NCI-H1092 treated with DMSO at 0.1 percent for 48 hours (cell line): ENCODE measurements around the gene ARHGAP9.
"Not testable (repeated sequence)": the region's sequence is repeated elsewhere in the genome, so short reads cannot be mapped to it uniquely, and the experiment has no call there.

Source experiments
- DNase-seq: peaks from one replicate; lab custom pipeline; 2025; lab: John Stamatoyannopoulos, UW

The ARHGAP9 gene

GRCh38 chr12:57517187-57517586 is 37.5 kb upstream of the ARHGAP9 start:
- no peak for DNase-seq

GRCh38 chr12:57516617-57517153 is 37.0 kb upstream of the ARHGAP9 start:
- DNase-seq: no peak

DNA sequence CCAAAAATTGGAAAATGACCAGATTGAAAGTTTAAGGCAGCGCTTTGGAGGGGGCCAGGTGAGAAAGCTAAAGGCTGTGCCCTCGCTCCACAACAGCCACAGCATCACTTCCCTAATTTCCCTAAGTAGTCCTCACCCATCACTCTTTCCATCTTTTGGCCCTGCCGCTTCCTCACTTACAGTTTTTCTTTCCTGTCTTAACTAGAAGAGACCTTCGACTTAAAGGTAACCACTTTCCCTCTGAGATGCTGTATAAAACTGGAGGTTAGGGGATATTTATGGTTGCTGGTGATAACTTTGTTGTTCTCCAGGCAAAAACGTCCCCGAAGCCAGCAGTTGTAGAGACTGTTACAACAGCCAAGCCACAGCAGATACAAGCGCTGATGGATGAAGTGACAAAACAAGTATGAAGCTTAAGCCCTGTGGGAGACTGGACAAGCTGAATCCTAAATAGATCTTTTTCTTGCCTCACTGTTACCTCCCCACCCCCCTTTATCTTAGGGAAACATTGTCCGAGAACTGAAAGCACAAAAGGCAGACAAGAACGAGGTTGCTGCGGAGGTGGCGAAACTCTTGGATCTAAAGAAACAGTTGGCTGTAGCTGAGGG is 36.4 kb upstream of the ARHGAP9 start:
- no peak for DNase-seq

DNA sequence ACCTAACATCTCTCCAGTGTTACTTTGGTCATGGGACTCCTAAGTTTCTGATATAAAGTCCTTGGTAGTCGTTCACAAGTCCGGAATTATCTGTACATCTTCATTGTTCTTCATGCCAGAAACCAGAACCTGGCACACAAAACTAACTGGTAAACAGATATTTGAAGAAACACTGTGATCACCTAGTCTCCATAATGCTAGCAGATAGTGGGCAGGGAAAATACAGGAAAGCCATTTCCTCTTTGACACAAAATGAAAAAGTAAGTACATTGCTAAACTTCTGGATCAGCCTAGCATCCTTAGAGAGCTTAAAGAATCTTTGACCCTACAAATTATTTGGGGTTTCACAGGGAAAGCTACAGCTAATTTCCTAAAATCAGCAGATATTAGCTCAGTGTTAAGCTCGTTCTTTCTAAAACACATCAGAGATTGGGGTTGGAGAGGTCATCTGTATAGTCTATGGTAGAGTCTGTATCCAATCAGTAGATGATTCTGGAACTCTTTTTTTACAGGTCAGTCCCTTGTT is 35.8 kb upstream of the ARHGAP9 start:
- no peak for DNase-seq

GRCh38 chr12:57514720-57515407 is 35.2 kb upstream of the ARHGAP9 start:
- no peak for DNase-seq

DNA sequence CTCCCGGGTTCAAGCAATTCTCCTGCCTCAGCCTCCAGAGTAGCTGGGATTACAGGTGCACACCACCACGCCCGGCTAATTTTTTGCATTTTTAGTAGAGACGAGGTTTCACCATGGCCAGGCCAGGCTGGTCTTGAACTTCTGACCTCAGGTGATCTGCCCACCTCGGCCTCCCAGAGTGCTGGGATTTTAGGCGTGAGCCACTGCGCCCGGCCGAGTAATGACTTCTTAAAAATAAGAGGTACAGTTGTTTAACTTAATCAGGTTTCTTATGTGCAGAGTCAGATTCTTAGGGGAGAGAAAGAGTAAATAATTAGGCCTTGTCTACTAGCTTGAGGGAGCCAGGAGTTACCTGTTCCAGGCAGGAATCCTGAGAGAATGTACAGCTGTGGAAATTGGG is 34.6 kb upstream of the ARHGAP9 start:
- DNase-seq: not testable (repeated sequence)

DNA sequence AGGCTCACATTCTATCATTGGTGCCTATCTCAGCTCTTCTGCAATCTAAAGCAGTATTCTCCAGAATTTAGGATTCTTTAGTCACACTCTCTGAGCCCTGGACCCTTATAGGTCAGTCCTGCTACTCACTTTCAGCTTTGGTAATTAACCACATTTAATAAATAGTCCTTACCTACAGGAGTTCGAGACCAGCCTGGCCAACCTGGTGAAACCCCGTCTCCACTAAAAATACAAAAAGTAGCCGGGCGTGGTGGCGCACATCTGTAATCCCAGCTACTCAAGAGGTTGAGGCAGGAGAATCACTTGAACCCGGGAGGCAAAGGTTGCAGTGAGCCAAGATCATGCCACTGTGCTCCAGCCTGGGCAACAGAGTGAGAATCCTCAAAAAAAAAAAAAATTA is 34.0 kb upstream of the ARHGAP9 start:
- not testable (repeated sequence) for DNase-seq

DNA sequence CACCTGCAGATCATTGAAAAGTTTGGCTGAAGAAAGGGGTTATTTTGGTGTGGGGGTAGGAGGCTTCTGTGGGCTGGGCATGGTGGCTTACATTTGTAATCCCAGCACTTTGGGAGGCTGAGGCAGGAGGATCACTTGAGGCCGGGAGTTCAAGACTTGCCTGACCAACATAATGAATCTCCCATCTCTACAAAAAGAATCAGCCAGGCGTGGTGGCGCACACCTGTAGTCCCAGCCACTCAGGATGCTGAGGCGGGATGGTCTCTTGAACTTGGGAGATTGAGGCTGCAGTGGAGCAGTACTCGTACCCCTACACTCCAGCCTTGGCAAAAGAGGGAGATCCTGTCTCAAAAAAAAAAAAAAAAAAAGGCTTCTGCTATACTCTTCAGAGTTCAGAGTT is 33.6 kb upstream of the ARHGAP9 start:
- no peak for DNase-seq

- DNase-seq: no peak
Measured at GRCh38 chr12:57512665-57513064, 33.0 kb upstream of the ARHGAP9 start.

GRCh38 chr12:57511588-57512325 is 32.1 kb upstream of the ARHGAP9 start:
- no peak for DNase-seq

GRCh38 chr12:57511161-57511560 is 31.5 kb upstream of the ARHGAP9 start:
- DNase-seq: no peak

- DNase-seq: not testable (repeated sequence)
Measured at GRCh38 chr12:57507796-57508195, 28.1 kb upstream of the ARHGAP9 start.

- DNase-seq: not testable (repeated sequence)
Measured at GRCh38 chr12:57506541-57506940, 26.9 kb upstream of the ARHGAP9 start.

- DNase-seq: not testable (repeated sequence)
Measured at GRCh38 chr12:57502311-57502969, 22.8 kb upstream of the ARHGAP9 start.

- DNase-seq: no peak
Measured at GRCh38 chr12:57500213-57500612, 20.5 kb upstream of the ARHGAP9 start.

- no peak for DNase-seq
Measured at GRCh38 chr12:57498571-57498970, 18.9 kb upstream of the ARHGAP9 start.

DNA sequence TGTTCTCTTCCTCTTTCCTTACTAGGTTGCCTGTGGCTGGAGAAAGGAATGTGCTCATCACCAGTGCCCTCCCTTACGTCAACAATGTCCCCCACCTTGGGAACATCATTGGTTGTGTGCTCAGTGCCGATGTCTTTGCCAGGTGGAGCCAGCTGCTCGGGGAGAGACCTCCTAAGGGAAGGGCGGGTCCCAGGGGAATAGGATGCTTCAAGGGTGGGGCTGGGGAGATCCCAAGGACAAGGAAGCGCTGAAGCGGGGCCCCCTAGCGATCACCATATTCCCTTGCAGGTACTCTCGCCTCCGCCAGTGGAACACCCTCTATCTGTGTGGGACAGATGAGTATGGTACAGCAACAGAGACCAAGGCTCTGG is 18.5 kb upstream of the ARHGAP9 start:
- DNase-seq: no peak

DNA sequence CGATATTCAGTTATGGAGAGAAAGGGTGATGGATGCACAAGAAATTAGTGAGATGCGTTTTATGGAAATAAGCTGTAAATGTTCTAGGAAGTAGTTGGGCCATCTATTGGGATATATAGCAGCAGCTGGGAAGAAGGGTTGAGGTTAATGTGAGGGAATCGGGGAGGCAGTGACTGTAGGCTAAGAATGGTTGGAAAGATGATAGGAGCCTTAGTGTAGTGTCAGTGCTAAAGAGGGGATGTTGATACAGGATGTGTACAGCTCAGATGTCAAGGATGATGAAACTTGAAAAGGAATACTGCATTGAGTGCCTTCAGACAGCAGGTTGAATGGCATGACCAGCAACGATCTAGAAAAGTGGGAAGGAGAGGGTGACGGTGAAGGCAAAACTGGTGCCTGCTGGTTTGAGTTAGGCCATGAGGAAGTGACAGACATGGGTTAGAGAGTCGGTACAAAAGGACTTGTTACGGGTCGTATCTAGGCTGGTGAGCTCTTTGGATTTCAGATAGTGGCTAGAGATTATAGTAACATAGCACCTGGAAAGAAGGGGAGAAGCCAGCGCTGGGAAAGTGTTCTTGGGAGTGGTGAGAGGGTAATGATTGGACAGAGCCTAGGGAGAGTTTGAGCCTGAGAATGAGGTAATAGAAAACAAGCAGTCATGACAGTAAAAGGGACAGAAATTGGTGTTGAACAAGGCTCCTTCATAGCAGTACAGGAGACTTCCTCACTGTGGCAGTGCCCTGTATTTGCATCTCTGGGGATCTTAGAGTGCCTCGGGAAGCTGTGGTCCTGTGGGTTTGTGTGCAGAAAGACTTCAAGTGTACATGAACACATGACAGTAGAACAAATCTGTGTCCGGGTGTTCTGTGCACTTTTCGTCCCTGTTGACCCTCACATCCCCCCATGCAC is 17.8 kb upstream of the ARHGAP9 start:
- DNase-seq: no peak

DNA sequence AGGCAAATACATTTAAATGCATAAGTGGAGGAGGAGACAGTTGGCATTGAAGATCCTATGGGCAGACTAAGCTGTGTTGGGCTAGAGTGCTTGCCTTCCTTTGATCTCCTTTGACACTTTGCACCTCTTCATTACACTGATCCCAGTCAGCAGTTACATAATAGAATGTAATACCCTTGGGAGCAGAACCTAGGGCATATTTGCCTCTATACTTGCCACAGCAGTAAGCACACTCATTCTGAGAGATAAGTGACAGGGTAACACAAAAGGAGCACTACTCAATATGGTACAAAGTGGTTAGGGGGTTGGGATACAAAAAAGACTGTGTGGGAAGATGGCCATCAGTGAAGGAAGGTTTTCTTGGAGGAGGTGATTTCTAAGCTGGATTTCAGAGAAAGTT is 17.2 kb upstream of the ARHGAP9 start:
- no peak for DNase-seq

DNA sequence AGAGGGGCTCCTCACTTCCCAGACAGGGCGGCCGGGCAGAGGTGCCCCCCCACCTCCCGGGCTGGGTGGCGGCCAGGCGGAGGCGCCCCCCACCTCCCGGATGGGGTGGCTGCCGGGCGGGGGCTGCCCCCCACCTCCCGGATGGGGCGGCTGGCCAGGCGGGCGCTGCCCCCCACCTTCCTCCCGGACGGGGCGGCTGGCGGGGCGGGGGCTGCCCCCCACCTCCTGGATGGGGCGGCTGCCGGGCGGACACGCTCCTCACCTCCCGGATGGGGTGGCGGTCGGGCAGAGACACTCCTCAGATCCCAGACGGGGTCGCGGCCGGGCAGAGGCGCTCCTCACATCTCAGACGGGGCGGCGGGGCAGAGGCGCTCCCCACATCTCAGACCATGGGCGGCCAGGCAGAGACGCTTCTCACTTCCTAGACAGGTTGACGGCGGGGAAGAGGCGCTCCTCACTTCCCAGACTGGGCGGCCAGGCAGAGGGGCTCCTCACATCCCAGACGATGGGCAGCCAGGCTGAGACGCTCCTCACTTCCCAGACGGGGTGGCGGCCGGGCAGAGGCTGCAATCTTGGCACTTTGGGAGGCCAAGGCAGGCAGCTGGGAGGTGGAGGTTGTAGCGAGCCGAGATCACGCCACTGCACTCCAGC is 15.5 kb upstream of the ARHGAP9 start:
- DNase-seq: not testable (repeated sequence)
